Measurements from ENCODE around the gene GALNT18.

The GALNT18 gene

GRCh38 chr11:11512929-11513328, 108.9 kb downstream of the GALNT18 start:
- TF ChIP-seq YY1 (IDR thresholded peaks at IDR 0.05; ENCODE audit: low read depth), result no peak
- TF ChIP-seq EGR1 (IDR thresholded peaks at IDR 0.05), result no peak
- TF ChIP-seq RAD21 (IDR thresholded peaks at IDR 0.05; ENCODE audit: low read depth), result no peak
- TF ChIP-seq ZBTB7A (IDR thresholded peaks at IDR 0.05; ENCODE audit: low read depth), result no peak
- TF ChIP-seq EP300 (IDR thresholded peaks at IDR 0.05; ENCODE audit: borderline replicate concordance), result no peak
- no peak for TF ChIP-seq NFIC (IDR thresholded peaks at IDR 0.05)
- TF ChIP-seq CEBPB (IDR thresholded peaks at IDR 0.05), result no peak
- TF ChIP-seq FOXM1 (IDR thresholded peaks at IDR 0.05; ENCODE audit: borderline replicate concordance, low read depth), result no peak
- TF ChIP-seq TCF12 (IDR thresholded peaks at IDR 0.05; ENCODE audit: low read depth), result no peak
- TF ChIP-seq TAF1 (IDR thresholded peaks at IDR 0.05; ENCODE audit: low read depth), result no peak
- TF ChIP-seq CREB1 (IDR thresholded peaks at IDR 0.05; ENCODE audit: low read depth), result no peak
- no peak for TF ChIP-seq TEAD4 (IDR thresholded peaks at IDR 0.05)
- TF ChIP-seq, protein P1, sequence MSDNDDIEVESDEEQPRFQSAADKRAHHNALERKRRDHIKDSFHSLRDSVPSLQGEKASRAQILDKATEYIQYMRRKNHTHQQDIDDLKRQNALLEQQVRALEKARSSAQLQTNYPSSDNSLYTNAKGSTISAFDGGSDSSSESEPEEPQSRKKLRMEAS (IDR thresholded peaks at IDR 0.05), result no peak
- TF ChIP-seq REST (IDR thresholded peaks at IDR 0.05; ENCODE audit: low read depth), result no peak
- TF ChIP-seq USF1 (IDR thresholded peaks at IDR 0.05), result no peak

DNA sequence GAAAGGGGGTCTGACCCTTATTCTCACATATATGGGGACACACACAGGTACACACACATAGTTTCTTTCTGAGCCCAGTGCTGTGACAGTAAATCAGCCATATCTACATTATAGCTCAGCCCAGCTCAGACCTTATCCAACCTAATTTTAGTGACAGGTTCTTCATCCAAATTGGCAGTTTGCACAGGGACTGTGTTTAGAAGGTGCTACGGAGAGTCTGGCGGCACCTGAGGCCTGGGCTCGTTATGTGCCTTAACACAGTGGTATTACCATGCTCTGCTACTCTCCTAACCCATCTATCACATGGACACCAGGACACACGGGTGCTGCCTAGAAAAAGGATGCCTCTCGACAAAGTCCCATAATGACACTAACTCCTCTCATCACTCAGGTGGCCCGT, 109.3 kb downstream of the GALNT18 start:
- TF ChIP-seq RAD21 (IDR thresholded peaks at IDR 0.05; ENCODE audit: low read depth) (no peak), NFIC (IDR thresholded peaks at IDR 0.05) (no peak), FOXM1 (IDR thresholded peaks at IDR 0.05; ENCODE audit: borderline replicate concordance, low read depth) (no peak), YY1 (IDR thresholded peaks at IDR 0.05; ENCODE audit: low read depth) (no peak), TEAD4 (IDR thresholded peaks at IDR 0.05) (no peak), EGR1 (IDR thresholded peaks at IDR 0.05) (no peak)

DNA sequence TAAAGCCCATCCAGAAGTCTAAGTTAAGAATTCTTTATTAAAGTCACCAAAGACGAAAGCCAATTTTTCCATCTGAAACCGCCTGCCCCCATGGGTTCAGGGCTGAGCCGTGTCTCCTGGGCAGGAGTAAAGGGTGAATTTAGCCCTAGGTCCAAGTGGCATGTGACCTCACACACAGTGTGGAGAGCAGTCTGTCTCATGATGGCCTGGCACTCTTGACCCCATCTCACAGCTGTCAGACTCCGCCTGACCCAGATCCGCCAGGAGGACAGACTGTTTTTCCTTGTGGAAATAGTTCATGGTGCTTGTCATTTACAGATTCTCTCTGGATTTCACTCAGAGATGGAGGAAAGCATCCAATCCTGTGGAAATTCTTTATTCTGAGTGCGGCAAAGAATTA, 109.7 kb downstream of the GALNT18 start:
- TF ChIP-seq EP300 (IDR thresholded peaks at IDR 0.05; ENCODE audit: borderline replicate concordance) (no peak), REST (IDR thresholded peaks at IDR 0.05; ENCODE audit: low read depth) (no peak), CREB1 (IDR thresholded peaks at IDR 0.05; ENCODE audit: low read depth) (no peak), FOXM1 (IDR thresholded peaks at IDR 0.05; ENCODE audit: borderline replicate concordance, low read depth) (no peak), TAF1 (IDR thresholded peaks at IDR 0.05; ENCODE audit: low read depth) (no peak), CEBPB (IDR thresholded peaks at IDR 0.05) (no peak), EGR1 (IDR thresholded peaks at IDR 0.05) (no peak), ZBTB7A (IDR thresholded peaks at IDR 0.05; ENCODE audit: low read depth) (no peak), RAD21 (IDR thresholded peaks at IDR 0.05; ENCODE audit: low read depth) (no peak), TCF12 (IDR thresholded peaks at IDR 0.05; ENCODE audit: low read depth) (no peak), YY1 (IDR thresholded peaks at IDR 0.05; ENCODE audit: low read depth) (no peak), TEAD4 (IDR thresholded peaks at IDR 0.05) (no peak), NFIC (IDR thresholded peaks at IDR 0.05) (no peak), USF1 (IDR thresholded peaks at IDR 0.05) (no peak)
- TF ChIP-seq, protein P1 (IDR thresholded peaks at IDR 0.05), result no peak

DNA sequence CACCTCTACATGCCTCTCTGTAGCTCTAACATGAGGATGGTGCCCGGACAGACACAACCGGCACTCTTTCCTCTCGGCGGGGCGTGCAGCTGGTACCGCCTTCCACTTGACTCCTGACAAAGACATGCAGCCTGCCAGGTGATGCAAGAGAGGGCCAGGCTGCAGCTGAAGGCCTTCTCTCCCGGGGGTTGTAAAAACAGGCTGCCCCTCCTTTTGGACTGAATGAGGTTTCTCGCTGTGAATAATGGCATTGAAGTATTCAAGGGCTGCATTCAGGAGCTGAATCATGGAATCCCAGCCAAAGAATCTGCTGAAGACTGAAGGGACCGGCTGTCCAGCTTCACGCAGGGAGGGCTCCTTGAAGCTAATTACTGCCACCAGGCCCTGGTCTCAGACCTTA, 110.9 kb downstream of the GALNT18 start:
- TF ChIP-seq TCF12 (IDR thresholded peaks at IDR 0.05; ENCODE audit: low read depth) (peak; percentile 94), REST (IDR thresholded peaks at IDR 0.05; ENCODE audit: low read depth) (no peak), EP300 (IDR thresholded peaks at IDR 0.05; ENCODE audit: borderline replicate concordance) (peak; percentile 72), USF1 (IDR thresholded peaks at IDR 0.05) (0 out of 2 replicates have a peak, but pooled peaks have one; percentile 7), RAD21 (IDR thresholded peaks at IDR 0.05; ENCODE audit: low read depth) (no peak), ZBTB7A (IDR thresholded peaks at IDR 0.05; ENCODE audit: low read depth) (no peak), NFIC (IDR thresholded peaks at IDR 0.05) (peak; percentile 98), FOXM1 (IDR thresholded peaks at IDR 0.05; ENCODE audit: borderline replicate concordance, low read depth) (no peak), CEBPB (IDR thresholded peaks at IDR 0.05) (peak; percentile 95), TEAD4 (IDR thresholded peaks at IDR 0.05) (peak; percentile 78)
- TF ChIP-seq, protein P1 (IDR thresholded peaks at IDR 0.05), result 0 out of 2 replicates have a peak, but pooled peaks have one; percentile 30

Data from Ishikawa (cell line).